NCI-H128 (cell line): ENCODE data around the gene CPNE1.
"Not testable (repeated sequence)": the region's sequence is repeated elsewhere in the genome, so short reads cannot be mapped to it uniquely, and the experiment has no call there.

Source experiments
- DNase-seq: peaks from one replicate; lab custom pipeline; 2025; ENCODE audit not compliant: unreplicated experiment; lab: John Stamatoyannopoulos, UW

The CPNE1 gene

DNA sequence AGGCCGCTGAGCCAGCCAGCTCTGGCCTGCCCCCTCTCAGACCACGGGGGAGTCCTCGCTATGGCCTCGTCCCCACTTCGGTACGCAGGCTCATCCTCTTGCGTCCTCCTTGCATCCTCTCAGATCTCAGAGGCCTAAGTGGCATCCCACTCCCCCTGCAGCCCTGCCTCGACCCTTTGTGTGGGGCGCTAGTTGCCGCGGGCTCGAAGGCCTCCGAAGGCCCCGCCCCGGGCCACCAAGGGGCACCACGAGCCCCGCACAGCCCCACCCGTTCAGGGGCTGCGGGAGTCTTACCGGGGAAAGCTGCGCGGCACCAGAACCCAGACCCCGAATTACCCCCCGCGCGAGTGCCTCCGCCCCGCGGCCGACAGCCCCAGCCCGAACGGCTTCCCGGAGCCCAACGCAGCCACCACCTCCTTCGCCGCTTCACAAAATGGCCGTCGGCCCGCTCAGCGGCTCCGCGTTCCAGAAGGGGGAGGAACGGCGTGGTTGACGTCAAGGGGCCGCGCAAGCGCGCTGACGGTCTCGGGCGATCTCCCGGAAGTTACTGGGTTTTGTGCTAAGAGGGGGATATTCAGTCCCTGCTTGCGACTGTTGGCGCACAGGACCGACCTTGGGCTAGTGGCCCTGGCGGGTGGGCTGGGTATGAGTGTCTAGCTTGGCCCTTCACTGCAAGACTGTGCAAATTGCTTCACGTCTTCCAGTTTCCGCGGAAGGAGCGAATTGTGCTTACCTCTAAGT, at the start of gene CPNE1, which contains the start of gene RBM12:
Gene CPNE1 (minus strand): TSS at position 435 of the 741 bp plus-strand sequence. CDS start 31,977 bp downstream, outside the sequence.
Gene RBM12 (minus strand): TSS at position 435 of the 741 bp plus-strand sequence. CDS start 9,578 bp downstream, outside the sequence.
- DNase-seq: peak; percentile 91

DNA sequence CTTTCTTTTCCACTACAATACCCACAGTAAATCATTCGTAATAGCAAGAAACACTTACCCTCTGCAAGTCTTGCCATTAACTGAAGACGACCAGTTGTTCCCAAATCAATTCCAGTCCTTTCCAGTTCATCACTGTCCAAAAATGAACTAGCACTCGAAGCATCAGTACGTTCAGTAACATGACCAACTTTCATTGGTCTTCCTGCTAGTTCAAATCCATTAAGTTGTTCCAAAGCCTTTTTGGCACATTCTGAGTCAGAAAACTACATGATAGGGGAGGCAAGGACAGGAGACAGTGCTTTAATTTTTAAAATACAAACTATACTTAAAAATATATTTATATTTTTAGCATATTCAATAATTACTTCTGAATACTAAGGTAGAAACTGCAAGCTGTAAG, 49.4 kb upstream of the CPNE1 start:
- no peak for DNase-seq

DNA sequence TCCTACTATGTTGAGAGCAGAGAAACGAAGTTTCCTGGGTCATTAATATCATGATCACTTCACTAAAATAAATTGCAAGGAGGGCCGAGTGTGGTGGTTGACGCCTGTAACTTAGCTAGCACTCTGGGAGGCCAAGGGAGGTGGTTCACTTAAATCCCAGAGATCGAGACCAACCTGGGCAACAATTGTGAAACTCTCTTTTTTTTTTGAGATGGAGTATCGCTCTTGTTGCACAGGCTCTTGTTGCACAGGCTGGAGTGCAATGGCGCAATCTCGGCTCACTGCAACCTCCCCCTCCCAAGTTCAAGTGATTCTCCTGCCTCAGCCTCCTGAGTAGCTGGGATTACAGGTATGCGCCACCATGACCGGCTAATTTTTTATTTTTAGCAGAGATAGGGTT, 48.4 kb upstream of the CPNE1 start:
- DNase-seq: not testable (repeated sequence)

DNA sequence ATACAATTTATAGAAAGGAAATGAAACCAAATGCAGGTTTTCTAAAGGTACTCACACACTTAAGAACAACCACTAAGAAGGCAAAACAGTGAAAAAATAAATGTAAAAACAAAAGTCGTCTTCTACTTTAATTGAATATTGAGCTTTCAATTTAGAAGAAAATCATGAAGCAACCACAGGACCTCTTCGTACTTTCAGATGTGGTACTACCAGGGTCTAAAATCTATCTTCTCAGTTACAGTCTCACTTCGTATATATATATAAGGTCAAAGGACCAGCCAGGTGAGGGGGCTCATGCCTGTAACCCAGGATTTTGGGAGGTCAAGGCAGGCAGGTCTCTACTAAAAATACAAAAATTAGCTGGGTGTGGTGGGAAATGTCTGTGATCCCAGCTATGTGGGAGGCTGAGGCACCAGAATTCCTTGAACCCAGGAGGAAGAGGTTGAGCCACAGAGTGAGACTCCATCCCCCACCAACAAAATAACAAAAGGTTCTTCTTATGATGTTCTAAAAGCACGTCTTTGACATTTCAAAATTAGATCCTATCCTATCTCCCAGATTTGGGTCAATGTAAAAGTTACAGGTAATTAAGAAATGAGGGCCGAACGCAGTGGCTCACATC, 47.0 kb upstream of the CPNE1 start:
- DNase-seq: no peak

DNA sequence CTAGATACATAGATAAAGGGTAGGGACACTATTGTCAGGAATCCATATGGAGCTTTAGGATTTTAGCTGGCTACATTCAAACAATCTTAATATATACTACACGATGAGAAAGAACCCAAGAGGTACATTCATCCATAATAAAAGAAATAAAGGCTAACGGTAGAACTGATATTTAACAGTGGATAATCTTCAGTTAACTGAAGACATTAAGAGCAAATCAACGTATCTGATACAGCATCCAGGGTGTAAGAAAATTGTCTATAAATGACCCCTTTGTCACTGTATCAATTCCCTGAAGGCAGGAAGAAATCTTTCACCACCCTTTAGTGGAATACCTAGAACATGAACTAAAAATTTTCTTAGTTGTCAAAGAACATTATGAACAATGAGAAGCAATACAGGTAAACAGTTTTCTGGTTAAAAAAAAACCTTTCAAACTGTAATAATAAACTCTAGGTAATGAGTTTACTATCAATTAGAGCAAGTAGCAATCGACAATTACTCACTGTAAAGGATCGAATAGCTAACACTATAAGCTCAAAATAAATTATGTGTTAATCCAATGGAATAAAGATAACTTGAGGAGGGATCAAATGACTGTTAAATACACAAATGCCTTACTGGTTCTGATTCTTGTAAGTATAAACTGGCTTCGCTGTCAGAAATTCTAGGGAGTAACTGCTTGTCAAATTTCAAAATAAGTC, 46.3 kb upstream of the CPNE1 start:
- DNase-seq: no peak

DNA sequence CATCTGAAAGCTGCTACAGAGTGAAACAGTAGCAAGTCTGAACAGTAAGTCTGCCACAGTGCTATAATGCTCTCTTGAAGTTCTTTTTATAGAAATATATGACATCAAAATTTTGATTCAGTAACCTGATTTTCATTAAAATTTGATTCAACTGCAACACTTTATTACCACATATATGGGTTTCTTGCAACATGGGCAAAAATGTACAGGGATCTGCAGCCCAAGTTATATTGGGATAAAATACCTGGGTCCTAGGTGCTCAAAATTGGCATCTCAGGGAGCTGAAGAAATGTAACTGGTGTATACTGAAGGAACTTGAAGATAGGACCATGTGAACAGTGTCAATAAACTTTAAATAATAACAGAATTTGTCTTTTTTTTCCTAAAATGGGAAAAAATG, 45.3 kb upstream of the CPNE1 start:
- DNase-seq: no peak

DNA sequence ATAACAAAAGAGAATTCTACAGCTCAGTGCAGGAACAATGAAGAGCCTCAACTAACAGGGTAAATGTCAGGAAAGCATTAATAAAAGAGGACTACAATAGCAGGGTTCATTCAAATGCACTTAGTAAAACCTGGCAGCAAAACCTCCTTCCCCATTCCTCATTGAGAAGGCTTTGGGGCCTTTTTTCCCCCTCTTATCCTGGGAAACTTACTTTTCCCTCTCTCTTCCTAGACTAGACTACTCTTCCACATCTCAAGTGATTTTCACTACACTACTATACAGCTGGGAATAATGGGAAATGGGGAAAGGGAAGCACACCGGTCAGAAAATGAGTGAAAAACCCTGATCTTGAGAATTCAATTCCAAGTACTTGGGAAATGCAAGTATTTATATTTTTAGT, 44.6 kb upstream of the CPNE1 start:
- DNase-seq: no peak

DNA sequence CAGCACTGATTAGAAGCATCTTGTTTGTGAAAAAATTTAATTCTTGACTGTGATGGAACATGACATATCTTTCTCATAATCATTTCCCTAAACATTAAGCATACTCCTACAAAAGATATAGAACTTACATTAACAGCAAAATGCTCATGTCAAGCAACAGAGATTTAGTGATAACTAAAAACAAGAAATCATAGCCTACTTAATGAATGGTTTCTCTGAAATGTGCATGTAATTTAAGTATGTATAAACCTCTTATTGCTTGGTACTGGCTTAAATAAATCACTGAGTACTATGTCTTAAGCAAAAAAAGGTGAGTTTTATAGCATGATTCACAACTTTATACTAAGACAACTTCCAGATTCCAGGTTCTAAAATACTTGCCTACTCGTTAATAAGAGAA, 43.8 kb upstream of the CPNE1 start:
- no peak for DNase-seq

DNA sequence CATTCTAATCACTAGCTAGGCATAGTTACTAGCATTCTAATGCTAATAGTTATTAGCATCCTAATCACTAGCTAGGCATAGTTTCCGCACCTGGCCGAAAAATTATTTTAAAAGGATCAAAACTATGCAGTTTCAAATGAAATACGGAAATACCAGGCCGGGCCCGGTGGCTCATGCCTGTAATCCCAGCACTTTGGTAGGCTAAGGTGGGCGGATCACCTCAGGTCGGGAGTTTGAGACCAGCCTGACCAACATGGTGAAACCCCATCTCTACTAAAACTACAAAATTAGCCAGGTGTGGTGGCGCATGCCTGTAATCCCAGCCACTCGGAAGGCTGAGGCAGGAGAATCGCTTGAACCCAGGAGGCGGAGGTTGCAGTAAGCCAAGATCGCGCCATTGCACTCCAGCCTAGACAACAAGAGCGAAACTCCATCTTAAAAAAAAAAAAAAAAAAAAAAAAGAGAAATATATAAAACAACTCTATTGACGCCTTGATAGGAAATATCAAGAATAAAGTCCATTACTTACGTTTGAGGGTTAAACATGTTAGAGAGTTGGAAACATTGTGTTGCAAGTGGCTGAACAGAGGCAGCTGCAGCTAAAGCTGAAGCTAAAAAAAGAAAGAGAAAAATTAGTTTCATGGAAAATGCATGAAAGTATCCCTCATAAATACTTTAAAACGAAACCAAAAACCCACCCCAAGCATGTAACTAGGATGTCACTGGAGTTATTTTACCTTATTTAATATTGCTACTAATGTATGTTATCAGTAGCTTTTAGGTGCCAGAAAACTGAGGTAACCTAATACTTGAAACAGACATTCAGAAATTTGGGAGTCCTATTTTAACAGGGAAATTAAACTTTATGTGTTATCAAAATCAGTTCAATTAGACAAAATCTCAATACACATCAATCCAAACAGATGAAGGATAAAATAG, 42.2 kb upstream of the CPNE1 start:
- DNase-seq: not testable (repeated sequence)

DNA sequence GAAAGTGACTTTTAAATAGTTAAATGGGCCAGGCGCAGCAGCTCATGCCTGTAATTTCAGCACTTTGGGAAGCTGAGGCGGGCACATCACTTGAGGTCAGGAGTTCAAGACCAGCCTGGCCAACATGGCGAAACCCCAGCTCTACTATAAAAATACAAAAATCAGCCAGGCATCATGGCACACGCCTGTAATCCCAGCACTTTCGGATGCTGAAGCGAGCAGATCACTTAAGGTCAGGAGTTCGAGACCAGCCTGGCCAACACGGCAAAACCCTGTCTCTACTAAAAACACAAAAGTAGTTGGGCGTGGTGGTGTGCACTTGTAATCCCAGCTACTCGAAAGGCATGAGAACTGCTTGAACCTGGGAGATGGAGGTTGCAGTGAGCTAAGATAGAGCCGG, 41.2 kb upstream of the CPNE1 start:
- DNase-seq: not testable (repeated sequence)

DNA sequence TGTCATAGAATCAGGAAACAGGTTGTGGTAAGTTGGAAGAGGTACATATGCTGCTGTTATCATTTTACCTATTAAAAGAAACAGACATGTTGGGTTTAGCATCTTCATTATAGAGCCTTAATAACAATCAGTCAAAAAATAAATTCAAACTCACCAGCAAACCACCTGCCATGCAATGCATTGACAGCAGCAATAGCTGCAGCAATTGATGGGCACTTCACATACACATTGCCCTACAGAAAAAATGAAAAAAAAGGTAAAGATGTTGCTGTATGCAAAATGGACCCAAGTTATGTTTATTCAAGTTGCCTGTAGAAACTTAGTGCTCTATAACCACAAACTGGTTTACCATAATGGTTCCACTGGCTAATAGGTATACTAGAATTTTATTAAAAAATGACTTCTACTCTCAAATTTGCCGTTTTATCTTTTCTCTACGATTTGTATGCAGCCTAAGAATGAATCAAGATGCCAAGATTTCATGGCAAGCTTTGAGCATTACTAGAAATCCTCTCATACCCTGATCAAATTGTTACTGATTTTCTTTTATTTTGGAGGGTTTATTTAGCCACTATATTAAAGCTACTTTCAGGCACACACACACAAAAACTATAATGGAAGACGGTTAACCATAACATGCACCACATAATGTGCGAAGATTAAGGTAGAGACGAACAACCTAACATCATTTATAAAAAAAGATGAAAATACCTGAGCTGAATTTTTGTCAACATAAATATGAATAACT, 40.0 kb upstream of the CPNE1 start:
- DNase-seq: no peak

DNA sequence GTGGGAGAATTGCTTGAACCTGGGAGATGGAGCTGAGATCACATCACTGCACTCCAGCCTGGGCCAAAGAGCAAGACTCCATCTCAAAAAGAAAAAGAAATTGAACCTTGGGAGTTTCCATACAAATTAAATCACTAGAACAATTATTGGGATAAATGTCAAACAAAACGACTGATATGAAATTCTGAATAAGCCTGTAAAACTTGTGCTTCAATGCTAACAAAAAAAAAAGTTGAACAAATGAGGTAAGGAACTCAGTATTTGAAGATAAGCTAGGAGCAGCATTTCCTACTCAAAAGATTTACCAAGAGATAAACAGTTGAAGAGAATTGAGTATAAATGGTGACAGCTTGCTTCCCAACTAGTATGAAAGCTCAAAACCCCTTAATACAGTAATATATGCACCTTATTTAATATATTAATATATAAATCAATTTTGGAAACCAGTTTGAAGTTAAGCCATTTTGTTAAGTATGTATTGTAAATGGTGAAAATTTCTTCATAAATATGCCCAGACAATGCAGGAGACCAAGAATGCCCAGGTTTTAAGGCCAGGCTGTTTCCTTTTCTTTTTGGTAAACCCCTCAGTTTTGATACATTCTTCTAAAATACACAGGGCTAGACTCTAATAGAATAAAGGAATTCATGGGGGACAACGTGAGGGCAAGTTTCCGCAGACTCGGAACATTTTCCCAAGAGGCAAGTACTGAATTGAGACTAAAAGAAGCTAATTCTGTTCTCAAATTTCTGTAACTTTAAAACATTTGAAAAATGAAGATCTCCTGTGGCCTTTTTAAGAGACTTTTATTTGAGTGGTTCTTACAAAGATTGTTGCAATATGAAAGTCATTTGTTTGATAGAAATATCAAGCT, 38.4 kb upstream of the CPNE1 start:
- no peak for DNase-seq

DNA sequence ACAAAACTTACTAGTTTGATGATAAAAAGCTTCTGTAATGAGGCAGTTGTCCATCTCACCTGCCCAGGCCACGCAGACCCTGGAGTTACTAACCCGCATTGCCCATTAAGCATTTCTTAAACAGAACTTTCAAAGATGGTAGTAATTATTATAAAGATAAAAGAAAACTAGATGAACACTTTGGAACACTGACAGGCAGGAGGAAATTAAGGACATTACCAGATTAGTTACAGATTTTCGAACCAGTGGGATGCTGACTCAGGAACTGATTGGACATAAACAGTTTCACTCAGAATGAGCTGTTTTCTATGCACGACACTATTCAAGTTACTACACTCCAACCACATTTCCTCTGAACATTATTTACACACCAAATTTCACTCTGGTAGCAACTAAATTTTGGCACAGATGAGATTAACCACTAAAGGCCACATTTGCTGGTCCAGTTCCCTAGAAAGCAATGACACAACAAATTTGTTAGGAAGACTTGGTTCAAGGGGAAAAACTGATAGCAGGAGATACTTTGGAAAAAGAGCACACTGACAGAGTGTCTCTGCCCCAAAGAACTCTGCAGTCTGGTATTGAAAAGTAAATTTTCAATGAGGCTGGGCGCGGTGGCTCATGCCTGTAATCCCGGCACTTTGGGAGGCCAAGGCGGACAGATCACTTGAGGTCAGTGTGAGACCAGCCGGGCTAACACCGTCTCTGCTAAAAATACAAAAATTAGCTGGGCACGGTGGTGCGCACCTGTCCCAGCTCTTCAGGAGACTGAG, 37.5 kb upstream of the CPNE1 start:
- DNase-seq: no peak

DNA sequence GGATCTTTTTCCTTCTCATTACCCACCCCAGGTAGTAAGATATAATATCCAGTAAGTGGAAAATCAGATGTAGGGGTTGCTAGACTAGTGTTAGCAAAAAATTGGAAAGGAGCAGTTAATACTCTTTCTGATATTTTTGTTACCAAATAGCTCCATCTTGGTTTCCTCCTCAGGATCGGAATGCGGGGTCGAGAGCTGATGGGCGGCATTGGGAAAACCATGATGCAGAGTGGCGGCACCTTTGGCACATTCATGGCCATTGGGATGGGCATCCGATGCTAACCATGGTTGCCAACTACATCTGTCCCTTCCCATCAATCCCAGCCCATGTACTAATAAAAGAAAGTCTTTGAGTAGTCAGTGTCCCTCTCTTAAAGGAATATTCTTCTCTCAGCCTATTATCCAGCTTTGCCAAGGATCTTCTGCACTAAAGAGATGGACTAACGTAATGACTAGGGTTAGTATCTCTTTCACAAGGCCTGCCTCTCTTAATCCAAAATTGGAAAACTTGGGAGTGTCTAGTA, 36.0 kb upstream of the CPNE1 start:
- DNase-seq: no peak

DNA sequence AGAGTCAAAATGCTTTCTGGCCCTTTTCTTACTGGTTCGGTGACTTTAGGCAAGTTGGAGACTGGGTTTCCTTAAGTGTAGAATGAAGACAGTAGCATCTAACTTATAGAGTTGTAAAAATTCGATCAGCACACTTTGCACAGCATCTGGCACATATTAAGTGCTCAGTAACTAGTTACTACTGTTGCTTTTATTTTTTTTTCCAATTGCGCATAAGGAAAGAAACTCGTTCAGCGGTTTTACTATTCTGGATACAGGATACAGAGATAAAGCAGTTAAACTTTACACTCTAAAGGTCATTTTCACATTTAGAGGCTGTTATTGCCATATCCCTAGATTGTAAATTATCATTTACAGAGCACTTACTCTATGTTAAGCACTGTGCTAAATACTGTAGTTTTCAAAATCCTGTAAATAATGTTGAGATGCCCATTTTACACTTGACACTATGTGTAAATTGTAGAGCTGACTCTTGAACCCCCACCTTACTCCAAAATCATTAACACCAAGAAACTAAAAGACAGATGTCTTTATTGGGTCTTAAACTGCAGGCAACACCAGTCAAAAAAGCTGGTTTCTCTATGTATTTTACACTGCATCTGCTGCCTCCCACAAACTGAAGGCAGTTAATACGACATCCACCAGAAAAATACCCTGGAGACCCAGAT, 35.4 kb upstream of the CPNE1 start:
- DNase-seq: no peak

DNA sequence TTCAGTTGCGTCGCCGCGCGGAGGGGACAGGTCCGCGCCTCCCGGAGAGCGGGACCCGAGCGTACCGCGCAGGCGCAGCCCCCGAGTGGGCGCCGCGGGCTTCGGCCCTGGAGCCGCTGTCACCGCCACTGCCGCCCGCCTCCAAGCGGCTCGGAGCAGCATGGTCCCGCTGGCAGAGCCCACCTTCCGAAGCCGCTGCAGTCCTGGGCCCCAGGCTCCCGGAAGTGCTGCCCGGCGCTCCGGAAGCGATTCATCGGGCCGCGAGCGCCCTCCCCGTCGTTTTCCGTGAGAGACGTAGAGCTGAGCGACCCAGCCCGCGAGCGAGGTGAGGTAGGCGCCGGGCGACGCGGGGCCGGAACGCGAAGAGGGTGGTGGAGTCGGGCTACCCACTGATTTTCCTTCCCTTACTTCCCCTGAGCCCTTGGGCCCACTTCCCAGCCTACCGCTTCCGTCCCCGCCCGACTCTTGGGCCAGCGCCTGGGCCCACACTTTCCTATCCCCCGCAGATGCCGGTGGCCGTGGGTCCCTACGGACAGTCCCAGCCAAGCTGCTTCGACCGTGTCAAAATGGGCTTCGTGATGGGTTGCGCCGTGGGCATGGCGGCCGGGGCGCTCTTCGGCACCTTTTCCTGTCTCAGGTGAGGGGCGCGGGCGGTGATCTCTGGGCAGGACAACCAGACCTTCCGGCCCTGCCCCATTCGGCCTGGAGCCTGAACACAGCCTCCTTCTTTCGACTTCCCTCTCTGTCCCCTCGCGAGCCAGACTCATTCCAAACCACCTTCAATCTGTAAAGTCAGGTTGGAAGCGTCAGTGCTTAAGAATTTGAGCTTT, 34.6 kb upstream of the CPNE1 start, which contains the start of the genes NFS1 and ROMO1:
Gene NFS1 (minus strand): TSS at position 226 of the 830 bp plus-strand sequence. CDS start 64 bp downstream, at position 162.
Gene ROMO1 (plus strand): TSS at position 279 of the 830 bp plus-strand sequence. CDS start 228 bp downstream, at position 507.
- peak; percentile 77 for DNase-seq
